GM21515 (cell line): ENCODE measurements around the gene NDUFS2.
A peak's percentile ranks its signal among the peaks of the same experiment; 100 is the strongest.

ENCODE experiments used
- ATAC-seq: cut with Tn5 transposase; IDR thresholded peaks from one replicate; pipeline ENCODE4 v1.9.1; 2021; ENCODE audit not compliant: unreplicated experiment

The NDUFS2 gene

DNA sequence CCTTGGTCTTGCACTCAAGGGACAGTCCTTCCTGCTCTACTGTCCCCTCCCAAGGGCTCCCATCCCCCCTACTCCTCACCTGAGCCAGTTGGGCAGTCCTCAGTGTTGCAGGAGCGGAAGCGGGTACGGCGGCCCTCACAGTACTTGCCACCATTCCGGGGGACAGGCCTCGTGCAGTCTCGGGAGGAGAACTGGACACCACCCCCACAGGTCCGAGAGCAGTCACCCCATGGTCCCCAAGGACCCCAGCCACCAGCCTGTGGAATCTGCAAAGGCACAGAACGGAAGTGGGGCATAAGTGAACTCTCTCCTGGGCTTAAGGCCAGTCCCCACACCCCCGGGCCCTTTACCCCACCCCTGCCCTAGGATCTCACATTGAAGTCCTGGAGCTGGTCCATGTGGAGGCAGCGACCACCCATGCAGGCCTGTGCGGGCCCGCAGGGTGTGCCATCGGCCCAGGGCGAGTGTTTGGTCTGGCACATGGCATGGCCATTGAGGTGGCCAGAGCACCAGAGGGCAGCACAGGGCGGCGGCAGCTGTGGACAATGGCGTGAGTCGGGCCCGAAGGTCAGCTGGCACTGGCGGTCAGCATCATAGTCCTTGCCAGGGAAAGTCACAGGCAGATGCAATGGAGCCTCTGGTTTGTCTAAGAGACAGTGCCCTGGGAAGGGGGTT, 8.5 kb upstream of the NDUFS2 start:
- ATAC-seq, result no peak

- peak; percentile 57 for ATAC-seq
Measured at GRCh38 chr1:161195171-161195570, 7.0 kb upstream of the NDUFS2 start.

- ATAC-seq, result no peak
Measured at GRCh38 chr1:161196111-161196510, 6.1 kb upstream of the NDUFS2 start.

DNA sequence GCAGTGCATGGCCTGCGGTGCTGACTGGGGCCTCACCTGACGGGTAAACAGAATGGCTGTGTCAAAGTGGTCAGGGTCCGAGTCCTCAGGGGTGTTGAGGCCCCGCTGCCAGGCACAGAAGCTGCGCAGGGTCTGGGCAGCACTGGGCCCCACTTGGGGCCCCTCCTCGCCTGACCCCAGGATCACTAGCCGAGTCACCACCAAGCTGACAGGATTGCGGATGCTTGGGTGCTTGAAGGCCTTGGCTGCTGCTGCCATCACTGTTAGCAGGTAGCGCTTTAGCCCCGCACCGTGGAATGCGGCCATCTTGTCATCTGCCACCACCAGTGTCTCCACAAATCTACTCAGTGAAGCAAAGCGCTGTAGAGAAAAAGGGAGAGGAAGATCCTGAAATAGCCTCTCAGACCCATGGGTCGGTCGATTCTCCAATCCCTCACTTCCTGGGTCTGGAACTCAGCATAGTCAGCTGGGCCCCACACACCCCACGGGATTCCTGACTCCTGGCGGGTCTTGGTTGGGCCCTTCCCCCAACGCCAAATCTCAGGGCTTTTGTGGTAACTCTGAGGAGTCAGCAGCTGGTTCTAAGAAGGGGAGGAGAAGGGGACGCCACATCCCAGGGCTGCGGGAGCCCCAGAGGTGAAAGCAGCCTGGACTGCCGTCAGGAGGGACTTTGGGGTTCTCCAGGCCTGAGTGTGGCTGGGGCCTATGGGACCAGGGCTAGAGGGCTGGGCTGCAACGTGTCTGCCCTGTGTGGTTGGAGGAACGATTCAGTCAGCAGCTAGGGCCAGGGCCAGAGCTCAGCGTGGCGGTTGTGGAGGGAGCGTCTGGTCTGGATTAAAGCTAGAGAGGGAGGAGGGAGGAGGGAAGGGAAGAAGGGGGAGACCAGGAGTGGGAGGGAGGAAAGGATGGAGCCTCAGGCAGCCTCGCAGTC, 5.4 kb upstream of the NDUFS2 start:
- ATAC-seq, result no peak

DNA sequence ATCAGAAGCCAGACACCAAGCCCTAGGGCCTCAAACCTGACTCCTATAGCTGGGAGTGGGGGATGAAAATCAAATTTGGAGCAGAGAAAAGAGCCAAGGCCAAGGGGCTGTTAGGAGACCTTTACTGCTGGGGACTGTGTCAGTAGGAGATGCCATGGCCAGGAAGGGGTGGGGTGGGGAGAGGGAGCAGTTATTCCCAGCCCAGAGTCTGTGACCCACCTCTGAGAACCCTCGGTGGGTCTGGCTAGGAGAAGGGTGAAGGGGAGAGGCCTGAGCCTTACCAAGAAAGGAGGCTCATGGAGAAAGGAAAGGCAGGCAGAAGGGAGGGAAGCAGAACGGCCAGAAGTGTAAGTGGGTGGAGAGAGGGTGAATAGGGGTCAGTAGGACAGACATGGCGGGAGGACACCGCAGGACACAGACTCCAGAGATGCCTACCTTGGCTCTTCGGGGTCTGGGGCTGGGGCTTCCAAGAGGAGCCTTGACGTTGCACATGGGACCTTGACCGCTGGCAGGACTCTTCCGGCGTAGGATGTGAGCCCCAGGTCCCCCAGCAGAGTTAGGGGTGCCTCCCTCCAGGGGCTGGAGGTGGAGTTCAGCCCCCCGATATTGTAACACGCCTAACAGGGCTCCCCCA, 4.5 kb upstream of the NDUFS2 start:
- ATAC-seq, result no peak

DNA sequence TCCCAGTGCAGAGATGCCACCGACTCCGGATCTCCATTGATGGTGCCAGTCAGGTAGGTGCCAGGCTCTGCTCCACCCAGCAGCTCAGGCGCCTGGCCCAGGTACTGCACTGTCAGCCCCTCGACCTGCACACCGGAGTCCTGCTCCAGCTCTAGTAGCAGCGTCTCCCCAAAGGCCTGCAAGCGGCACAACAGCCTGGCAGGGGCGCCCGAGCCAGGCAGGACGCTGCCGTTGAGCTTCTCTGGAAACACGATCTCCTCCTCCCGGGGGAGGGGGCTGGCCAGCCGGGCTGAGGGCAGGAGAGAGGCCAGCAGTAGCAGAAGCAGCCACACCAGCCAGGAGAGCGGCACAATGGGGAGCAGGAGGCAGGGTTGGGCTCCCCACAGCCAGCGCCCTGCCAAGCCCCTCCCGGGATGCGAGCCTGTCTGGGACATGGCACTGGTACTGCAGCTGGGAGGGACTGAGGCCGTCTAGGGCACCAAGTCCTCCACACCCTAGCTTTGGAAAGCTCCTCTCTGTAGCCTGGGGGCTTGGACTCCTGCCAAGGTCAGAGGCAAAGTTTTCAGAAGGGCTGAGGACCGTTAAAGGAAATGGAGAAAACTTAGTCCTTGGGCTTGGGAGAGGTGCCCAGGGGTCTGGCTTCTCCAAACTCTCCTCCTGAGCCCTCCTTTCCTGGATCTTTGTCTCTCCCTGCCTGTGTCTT, 3.8 kb upstream of the NDUFS2 start:
- ATAC-seq, result no peak

- ATAC-seq, result no peak
Measured at GRCh38 chr1:161198897-161199431, 3.2 kb upstream of the NDUFS2 start, which contains the start of gene ADAMTS4. TSS of gene ADAMTS4 (minus strand) at chr1:161199054. CDS start at chr1:161198627, 427 bp downstream.

GRCh38 chr1:161199506-161200139, 2.5 kb upstream of the NDUFS2 start:
- no peak for ATAC-seq

- ATAC-seq, result no peak
Measured at GRCh38 chr1:161200421-161200991, 1.7 kb upstream of the NDUFS2 start.

DNA sequence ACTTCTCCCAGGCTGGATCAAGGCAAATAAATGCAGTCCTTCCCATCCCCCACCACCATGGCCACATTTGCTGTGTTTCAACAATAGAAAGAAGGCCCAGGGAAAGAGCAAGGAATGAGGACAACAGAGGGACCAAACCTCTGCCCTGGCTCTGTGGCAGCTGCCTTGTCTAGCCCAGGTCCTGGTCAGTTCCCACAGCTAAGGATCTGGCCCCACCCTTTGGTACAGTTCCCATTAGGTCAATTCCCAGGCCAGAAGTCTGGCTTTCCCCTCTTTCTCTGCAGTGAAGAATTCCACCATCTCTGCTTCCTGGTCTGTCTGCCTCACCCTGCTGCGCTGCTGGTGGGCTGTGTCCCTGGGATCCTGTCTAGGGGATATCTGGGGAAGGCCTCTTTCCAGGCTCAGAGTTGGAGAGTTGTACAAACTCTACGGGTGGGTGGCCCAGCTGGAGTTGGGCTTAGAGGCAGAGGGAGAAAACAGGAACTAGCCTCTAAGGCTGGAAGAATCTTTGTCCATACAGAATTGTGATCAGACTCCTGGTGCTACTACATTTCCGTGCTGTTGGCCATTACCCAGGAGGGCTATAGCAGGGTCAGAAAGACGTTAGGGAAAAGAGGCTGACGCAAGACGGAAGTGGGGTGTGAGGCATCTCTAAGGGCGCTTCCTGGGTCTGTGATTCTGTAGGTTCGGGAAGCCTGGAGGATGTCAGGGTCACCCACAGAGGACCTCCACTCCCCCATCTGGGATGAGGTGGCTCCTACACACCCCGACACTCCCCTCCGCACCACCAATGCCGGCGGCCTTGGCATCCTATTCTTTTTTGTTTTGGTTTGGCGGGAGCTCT, 953 bp upstream of the NDUFS2 start:
- ATAC-seq, result no peak

- ATAC-seq, result no peak
Measured at GRCh38 chr1:161206411-161207140, 4.4 kb downstream of the NDUFS2 start.

- ATAC-seq, result no peak
Measured at GRCh38 chr1:161207173-161207572, 5.0 kb downstream of the NDUFS2 start.

GRCh38 chr1:161209790-161210409, 7.7 kb downstream of the NDUFS2 start:
- ATAC-seq, result no peak

DNA sequence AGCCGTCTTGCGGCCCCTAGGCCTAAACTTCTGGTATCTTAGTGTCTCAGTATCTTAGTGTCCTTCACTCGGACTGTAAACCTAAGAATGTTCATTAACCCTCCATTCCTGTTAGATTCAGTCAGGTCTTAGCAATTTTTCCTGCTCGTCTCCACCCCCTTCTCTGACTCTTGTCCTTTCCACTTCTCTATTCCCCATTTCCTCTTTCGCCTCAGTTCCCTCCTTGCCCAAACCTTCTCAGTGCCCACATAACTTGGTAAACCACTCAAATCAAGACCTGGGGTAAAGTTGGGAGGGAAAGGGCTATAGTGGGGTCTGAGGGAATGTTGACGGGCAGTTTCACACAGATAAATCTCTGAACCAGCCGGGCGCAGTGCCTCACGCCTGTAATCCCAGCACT, 12.2 kb downstream of the NDUFS2 start:
- no peak for ATAC-seq

DNA sequence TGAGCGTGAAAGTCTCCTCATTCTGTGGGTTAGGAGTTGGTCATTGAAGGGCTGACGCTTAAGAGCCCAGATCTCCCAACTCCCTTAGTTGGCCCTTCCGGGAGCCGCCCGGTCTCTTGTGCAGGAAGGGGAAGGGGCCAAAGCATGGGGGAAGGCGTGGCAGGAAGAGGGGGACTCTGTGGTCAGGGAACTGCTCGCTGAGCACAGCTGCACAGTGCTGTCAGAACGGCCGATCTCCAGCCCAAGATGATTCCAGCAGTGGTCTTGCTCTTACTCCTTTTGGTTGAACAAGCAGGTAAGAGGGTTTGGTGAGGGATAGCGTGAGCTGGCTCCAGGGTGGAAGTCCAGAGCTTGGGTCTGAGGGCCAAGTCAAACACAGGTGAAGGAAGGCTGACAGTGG, 12.9 kb downstream of the NDUFS2 start, which contains the start of gene FCER1G:
Gene FCER1G (plus strand): TSS at position 220 of the 400 bp plus-strand sequence. CDS start 27 bp downstream, at position 247.
- ATAC-seq, result no peak

- ATAC-seq, result peak; percentile 69
Measured at GRCh38 chr1:161216945-161217712, 15.0 kb downstream of the NDUFS2 start.

DNA sequence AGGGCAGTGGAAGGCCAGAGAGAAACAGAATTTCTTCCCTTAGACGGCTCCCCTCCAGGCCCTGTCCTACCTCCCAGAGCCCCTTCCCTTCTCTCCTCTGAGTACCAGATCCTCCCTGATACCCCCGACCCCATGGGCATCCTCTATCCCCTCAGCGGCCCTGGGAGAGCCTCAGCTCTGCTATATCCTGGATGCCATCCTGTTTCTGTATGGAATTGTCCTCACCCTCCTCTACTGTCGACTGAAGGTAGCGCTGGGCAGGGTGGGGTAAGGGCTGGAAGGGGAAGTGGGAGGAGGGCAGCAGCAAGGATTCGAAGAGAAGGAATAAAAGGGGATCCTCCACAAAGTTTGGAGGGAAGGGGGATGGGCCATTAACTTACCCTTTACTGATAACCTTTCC, 15.7 kb downstream of the NDUFS2 start:
- no peak for ATAC-seq
